ENCODE data around the gene FBH1.

DNA sequence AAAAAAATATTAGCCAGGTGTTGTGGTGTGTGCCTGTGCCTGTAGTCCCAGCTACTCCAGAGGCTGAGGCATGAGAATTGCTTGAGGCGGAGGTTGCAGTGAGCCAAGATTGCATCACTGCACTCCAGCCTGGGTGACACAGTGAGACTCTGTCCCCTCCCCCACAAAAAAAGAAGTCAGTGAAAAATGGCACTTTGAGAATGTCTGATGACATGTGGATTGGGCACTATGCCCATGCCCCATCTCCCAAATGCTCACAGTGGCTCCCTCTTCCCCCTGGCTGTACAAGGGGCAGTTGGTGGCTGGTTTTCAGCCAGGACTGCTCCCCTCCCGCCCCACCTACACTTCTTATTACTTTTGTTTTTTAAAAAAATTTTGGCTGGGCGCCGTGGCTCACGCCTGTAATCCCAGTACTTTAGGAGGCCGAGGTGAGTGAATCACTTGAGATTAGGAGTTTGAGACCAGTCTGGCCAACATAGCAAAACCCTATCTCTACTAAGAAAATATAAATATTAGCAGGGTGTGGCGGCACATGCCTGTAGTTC, 61.2 kb downstream of the FBH1 start:
- TF ChIP-seq, protein P1, sequence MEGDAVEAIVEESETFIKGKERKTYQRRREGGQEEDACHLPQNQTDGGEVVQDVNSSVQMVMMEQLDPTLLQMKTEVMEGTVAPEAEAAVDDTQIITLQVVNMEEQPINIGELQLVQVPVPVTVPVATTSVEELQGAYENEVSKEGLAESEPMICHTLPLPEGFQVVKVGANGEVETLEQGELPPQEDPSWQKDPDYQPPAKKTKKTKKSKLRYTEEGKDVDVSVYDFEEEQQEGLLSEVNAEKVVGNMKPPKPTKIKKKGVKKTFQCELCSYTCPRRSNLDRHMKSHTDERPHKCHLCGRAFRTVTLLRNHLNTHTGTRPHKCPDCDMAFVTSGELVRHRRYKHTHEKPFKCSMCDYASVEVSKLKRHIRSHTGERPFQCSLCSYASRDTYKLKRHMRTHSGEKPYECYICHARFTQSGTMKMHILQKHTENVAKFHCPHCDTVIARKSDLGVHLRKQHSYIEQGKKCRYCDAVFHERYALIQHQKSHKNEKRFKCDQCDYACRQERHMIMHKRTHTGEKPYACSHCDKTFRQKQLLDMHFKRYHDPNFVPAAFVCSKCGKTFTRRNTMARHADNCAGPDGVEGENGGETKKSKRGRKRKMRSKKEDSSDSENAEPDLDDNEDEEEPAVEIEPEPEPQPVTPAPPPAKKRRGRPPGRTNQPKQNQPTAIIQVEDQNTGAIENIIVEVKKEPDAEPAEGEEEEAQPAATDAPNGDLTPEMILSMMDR (IDR thresholded peaks at IDR 0.05), result no peak
- no peak for TF ChIP-seq POLR2A (IDR thresholded peaks at IDR 0.05)

All from right lobe of liver (tissue), 4 donors.